ENCODE results near the gene TERB2.

TERB2 gene

DNA sequence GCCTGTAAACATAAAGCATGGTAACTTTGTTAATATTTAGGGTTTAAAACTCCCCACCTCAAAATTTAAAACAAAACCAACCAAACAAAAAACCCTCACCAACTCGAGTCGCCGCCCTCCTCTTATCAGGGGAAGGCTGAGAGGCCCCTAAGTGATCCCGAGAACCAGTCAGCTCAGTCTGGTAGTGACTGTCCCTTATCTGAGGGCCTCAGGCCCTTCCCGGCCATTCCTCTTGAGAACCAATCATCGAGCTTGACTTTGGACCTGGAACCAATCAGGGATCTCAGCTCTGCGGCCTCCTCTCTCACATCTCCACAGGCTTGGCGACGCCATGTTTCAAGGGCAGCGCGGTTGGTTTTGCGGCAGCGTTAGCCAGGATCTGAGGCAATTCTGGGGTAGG lies at the start of gene TERB2:
TSS of gene TERB2 (plus strand) at position 300 of the 400 bp plus-strand sequence. CDS start at position 332, 32 bp downstream.
- TF ChIP-seq CTCF (IDR thresholded peaks at IDR 0.05) = no peak

DNA sequence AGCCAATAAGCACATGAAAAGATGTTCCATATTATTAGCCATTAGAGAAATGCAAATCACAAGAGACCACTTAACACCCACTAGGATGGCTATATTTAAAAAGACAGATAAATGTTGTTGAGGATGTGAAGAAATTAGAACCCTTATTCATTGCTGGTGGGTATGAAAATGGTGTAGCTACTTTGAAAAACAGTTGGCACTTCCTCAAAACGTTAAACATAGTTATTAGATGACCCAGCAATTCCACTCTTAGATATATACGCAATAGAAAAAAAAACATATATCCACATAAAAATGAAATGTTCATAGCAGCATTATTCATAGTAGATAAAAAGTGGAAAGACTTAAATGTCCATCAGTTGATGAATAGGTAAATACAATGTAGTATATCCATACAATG lies 47.1 kb upstream of the TERB2 start:
- TF ChIP-seq CTCF (IDR thresholded peaks at IDR 0.05) = no peak

GRCh38 chr15:44910981-44911625 lies 45.4 kb upstream of the TERB2 start:
- TF ChIP-seq CTCF (IDR thresholded peaks at IDR 0.05) = no peak

GRCh38 chr15:44918136-44918535 lies 38.4 kb upstream of the TERB2 start:
- TF ChIP-seq CTCF (IDR thresholded peaks at IDR 0.05) = no peak

DNA sequence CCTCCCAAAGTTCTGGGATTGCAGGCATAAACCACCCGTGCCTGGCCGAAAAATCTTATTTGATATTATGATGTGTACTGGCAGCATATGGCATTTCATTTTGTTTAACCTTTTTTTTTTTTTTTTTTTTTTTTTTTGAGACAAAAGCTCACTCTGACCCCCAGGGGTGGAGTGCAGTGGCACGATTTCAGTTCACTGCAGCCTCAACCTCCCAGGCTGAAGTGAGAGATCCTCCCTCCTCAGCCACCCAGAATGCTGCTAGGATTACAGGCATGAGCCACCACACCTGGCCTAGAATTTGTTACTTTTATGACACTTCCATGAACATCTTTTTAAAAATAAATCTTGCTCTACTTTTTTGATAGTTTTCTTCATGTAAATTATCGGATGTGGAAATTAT lies 12.0 kb downstream of the TERB2 start:
- TF ChIP-seq CTCF (IDR thresholded peaks at IDR 0.05) = no peak

DNA sequence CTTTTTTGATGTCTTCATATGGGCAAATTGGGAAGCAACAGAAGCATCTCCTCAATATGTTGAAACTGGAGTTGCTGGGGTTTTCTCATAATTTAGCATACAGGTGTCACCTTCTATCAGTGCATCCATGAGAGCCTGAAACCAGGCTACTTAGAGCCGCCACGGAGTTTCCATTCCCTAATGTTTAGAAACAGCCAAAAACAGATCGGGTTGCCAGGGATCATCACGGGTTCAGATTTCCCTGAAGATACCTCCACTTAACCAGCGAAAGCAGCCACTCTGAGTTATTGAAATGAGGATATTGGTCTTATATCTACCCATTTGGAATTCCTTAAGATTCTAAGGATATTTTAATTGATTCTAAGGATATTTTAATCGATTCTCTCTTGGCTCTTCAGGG lies 14.5 kb downstream of the TERB2 start:
- TF ChIP-seq CTCF (IDR thresholded peaks at IDR 0.05) = no peak

GRCh38 chr15:44999105-44999504 lies 42.6 kb downstream of the TERB2 start:
- no peak for TF ChIP-seq CTCF (IDR thresholded peaks at IDR 0.05)

DNA sequence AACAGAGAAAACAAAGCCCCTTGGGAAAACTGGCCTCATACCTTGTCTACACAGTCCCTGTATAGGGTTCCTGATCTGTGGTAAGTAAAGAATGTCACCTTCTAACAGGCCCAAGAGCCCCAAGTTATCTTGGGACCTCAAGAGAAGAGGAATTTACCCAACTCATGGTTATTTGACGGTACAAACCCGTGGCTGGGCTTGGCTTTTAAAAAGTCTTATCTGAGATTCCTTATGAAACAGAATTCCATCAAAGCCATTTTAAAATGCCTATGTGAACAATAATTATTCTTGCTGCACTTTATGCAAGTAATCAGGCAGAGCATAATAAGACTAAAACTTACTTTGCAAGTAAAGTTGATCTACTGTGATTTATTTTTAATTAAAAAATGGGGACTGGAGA lies 52.6 kb downstream of the TERB2 start:
- TF ChIP-seq CTCF (IDR thresholded peaks at IDR 0.05) = no peak

Data from LNCAP (cell line).